GM23338 (cell line): ENCODE results near the gene APOL4. TPM values are rescaled to one million over a fixed set of nuclear protein-coding genes. Genes with fewer than 3 reads are reported as not detected.

Source experiments
- ATAC-seq: fragments of 200-7000 bp; cut with Tn5 transposase; 3 replicates; pipeline ENCODE4 v1.9.1; 2020
- DNase-seq: peaks from one replicate; pipeline ENCODE4 v3.0.0-alpha.2; 2015; ENCODE audit warnings: low spot score
- H2AFZ ChIP-seq: fragments of 200-600 bp; sonication (generic); 2 replicates; pipeline ENCODE4 v1.8.0; 2016; ENCODE audit warnings: antibody characterized with exemption, mild to moderate bottlenecking, moderate library complexity
- H3F3A ChIP-seq: fragments of 200-600 bp; sonication (generic); replicated peaks from 2 replicates; pipeline ENCODE4 v1.8.0; 2017; ENCODE audit warnings: antibody characterized with exemption, mixed run types, low read depth
- H3K27ac ChIP-seq: fragments of 200-600 bp; sonication (generic); 2 replicates; pipeline ENCODE4 v1.6.1; 2016; ENCODE audit warnings: low read depth
- H3K27me3 ChIP-seq: fragments of 200-600 bp; sonication (generic); 2 replicates; pipeline ENCODE4 v1.8.0; 2016; ENCODE audit warnings: mild to moderate bottlenecking, mixed run types, moderate library complexity; ENCODE audit not compliant: insufficient read depth
- H3K36me3 ChIP-seq: fragments of 200-600 bp; sonication (generic); 2 replicates; pipeline ENCODE4 v1.8.0; 2016; ENCODE audit warnings: mild to moderate bottlenecking; ENCODE audit not compliant: insufficient read depth
- H3K4me1 ChIP-seq: fragments of 200-600 bp; sonication (generic); 2 replicates; pipeline ENCODE4 v1.8.0; 2016; ENCODE audit warnings: mild to moderate bottlenecking, moderate library complexity; ENCODE audit not compliant: insufficient read depth
- H3K4me2 ChIP-seq: fragments of 200-600 bp; sonication (generic); 2 replicates; pipeline ENCODE4 v1.7.1; 2017; ENCODE audit warnings: mixed run types
- H3K4me3 ChIP-seq: fragments of 200-600 bp; sonication (generic); 2 replicates; pipeline ENCODE4 v1.6.1; 2016; ENCODE audit warnings: mixed run types
- H3K79me2 ChIP-seq: fragments of 200-600 bp; sonication (generic); replicated peaks from 2 replicates; pipeline ENCODE4 v1.8.0; 2017; ENCODE audit warnings: mild to moderate bottlenecking; ENCODE audit not compliant: insufficient read depth
- H3K9me2 ChIP-seq: fragments of 200-600 bp; sonication (generic); 2 replicates; pipeline ENCODE4 v1.8.0; 2017; ENCODE audit not compliant: insufficient read depth
- H4K20me1 ChIP-seq: fragments of 200-600 bp; sonication (generic); replicated peaks from 2 replicates; pipeline ENCODE4 v1.8.0; 2017; ENCODE audit warnings: mild to moderate bottlenecking; ENCODE audit not compliant: insufficient read depth
- H3K27ac Mint-ChIP-seq: 2 replicates; pipeline ENCODE4 v1.8.0; 2020; ENCODE audit warnings: inconsistent platforms, mild to moderate bottlenecking, moderate library complexity, mixed read lengths
- H3K27me3 Mint-ChIP-seq: 3 replicates; pipeline ENCODE4 v1.8.0; 2022; ENCODE audit warnings: low read depth, mild to moderate bottlenecking, moderate library complexity, mixed read lengths, inconsistent platforms; ENCODE audit not compliant: insufficient read depth, poor library complexity
- H3K36me3 Mint-ChIP-seq: 3 replicates; pipeline ENCODE4 v1.8.0; 2021; ENCODE audit warnings: low read depth, mild to moderate bottlenecking, inconsistent platforms, moderate library complexity, mixed read lengths
- H3K4me1 Mint-ChIP-seq: 3 replicates; pipeline ENCODE4 v1.8.0; 2020; ENCODE audit warnings: mild to moderate bottlenecking, inconsistent platforms, mixed read lengths
- H3K4me3 Mint-ChIP-seq: 3 replicates; pipeline ENCODE4 v1.8.0; 2021; ENCODE audit warnings: moderate library complexity, mild to moderate bottlenecking, inconsistent platforms, mixed read lengths
- H3K9me3 Mint-ChIP-seq: 3 replicates; pipeline ENCODE4 v1.8.0; 2020; ENCODE audit warnings: moderate library complexity, mild to moderate bottlenecking, inconsistent platforms, mixed read lengths
- CREB1 ChIP-seq: fragments of 250-450 bp; sonication (Bioruptor Pico); IDR thresholded peaks from 2 replicates; pipeline ENCODE4 v1.5.0; 2020; ENCODE audit warnings: low read depth, mild to moderate bottlenecking, moderate library complexity
- EZH2 ChIP-seq: fragments of 200-600 bp; sonication (generic); IDR thresholded peaks from one replicate; pipeline ENCODE4 v1.8.0; 2017; ENCODE audit warnings: antibody characterized with exemption, mild to moderate bottlenecking, low read depth; ENCODE audit not compliant: unreplicated experiment
- EZH2phosphoT487 ChIP-seq: fragments of 200-600 bp; sonication (generic); IDR thresholded peaks from one replicate; pipeline ENCODE4 v1.8.1; 2018; ENCODE audit warnings: antibody characterized with exemption; ENCODE audit not compliant: unreplicated experiment
- JUNB ChIP-seq: IDR thresholded peaks from one replicate; pipeline ENCODE4 v1.6.1; 2016; ENCODE audit warnings: antibody characterized with exemption; ENCODE audit not compliant: unreplicated experiment
- NANOG ChIP-seq: IDR thresholded peaks from 2 replicates; pipeline ENCODE4 v1.6.1; 2016; ENCODE audit warnings: antibody characterized with exemption, borderline replicate concordance
- POLR2AphosphoS5 ChIP-seq: IDR thresholded peaks from 2 replicates; pipeline ENCODE4 v1.6.1; 2016; ENCODE audit warnings: antibody characterized with exemption, low read depth
- STAT1 ChIP-seq: IDR thresholded peaks from one replicate; pipeline ENCODE4 v1.6.1; 2016; ENCODE audit warnings: antibody characterized with exemption; ENCODE audit not compliant: unreplicated experiment
- ZNF114 ChIP-seq: fragments of 250-450 bp; sonication (Bioruptor Pico); IDR thresholded peaks from 2 replicates; pipeline ENCODE4 v1.5.0; 2020; ENCODE audit warnings: mild to moderate bottlenecking, moderate library complexity
- ZNF331 ChIP-seq: fragments of 250-450 bp; sonication (Bioruptor Pico); IDR thresholded peaks from 2 replicates; pipeline ENCODE4 v1.5.0; 2020; ENCODE audit warnings: low read depth, mild to moderate bottlenecking, moderate library complexity
- polyA plus RNA-seq: library from polyadenylated mRNA; unstranded; fragments of >200 nt; fragmentation: Nextera tagmentation; extraction: Ambion mirVana; gene quantifications from 2 replicates; pipeline ENCODE4 v1.2.1, GENCODE V29; 2016
- total RNA-seq: library from RNA; depleted of rRNA; stranded (reverse); fragments of >200 nt; shearing (Covaris generic); gene quantifications from 2 replicates; pipeline ENCODE4 v1.2.3, GENCODE V29; 2014
- TF ChIP-seq, protein P1 (sequence below): fragments of 250-450 bp; sonication (Bioruptor Pico); IDR thresholded peaks from 2 replicates; pipeline ENCODE4 v1.5.0; 2020; ENCODE audit warnings: mild to moderate bottlenecking, moderate library complexity
- TF ChIP-seq, protein P2 (sequence below): IDR thresholded peaks from 2 replicates; pipeline ENCODE4 v1.6.1; 2016; ENCODE audit warnings: antibody characterized with exemption
- TF ChIP-seq, protein P3 (sequence below): IDR thresholded peaks from one replicate; pipeline ENCODE4 v1.6.1; 2018; ENCODE audit warnings: antibody characterized with exemption; ENCODE audit not compliant: unreplicated experiment
- TF ChIP-seq, protein P4 (sequence below), 2 experiments: fragments of 200-600 bp in 1 of 2; sonication (generic) in 1 of 2; conservative IDR thresholded peaks; 2 replicates each; pipeline versions ENCODE4 v1.5.1 to v1.6.1; 2016 to 2017; ENCODE audit warnings: antibody characterized with exemption in 2 of 2, low read depth in 2 of 2, mild to moderate bottlenecking in 2 of 2, moderate library complexity in 1 of 2

Gene APOL4
- total and polyA plus RNA-seq, 2 experiments from 2014 or later, result not detected

DNA sequence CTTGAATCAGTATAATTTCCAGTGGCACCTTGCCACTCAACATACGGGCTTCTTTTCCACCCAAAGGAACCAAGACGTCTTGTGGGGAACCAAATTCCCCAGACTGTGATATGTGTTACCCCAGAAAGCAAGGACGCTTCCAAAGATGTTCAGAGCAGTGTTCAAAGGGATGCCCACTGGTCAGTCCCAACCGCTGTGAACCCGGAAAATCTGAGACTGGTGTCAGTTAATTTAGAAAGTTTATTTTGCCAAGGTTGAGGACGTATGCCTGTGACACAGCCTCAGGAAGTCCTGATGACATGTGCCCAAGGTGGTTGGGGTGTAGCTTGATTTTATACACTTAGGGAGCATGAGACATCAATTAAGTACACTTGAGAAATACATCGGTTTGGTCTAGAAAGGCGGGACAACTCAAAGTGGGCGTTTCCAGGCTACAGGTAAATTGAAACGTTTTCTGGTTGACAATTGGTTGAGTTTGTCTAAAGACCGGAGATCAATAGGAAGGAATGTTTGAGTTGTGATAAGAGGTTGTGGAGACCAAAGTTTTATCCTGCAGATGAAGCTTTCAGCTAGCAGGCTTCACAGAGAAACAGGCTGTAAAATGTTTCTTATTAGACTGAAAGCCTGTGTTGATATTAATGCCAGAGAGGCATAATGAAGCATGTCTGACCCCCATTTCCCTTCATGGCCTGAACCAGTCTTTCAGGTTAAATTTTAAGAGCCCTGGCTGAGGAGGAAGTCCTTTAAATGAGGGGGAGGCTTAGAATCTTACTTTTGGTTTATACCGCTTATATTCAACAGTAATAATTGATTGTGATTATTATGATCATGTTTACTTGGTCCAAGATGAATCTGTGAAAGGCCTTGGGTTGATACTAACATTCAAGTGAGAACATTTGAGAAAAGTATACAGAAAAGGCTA, 47.8 kb downstream of the APOL4 start:
- Histone ChIP-seq H2AFZ (peak overlapping the region; percentile 2; the same call in 1 of the 2 replicates), H3K9me2 (no peaks in the 10 kb centered on the region), H3K4me1 (peaks cover 17% of the 10 kb centered on the region; the same call in 1 of the 2 replicates), H3K4me2 (no peak overlapping the region), H3K79me2 (no peaks in the 10 kb centered on the region), H3K27me3 (no peaks in the 10 kb centered on the region), H3K27ac (no peak overlapping the region), H3F3A (no peaks in the 10 kb centered on the region), H4K20me1 (no peaks in the 10 kb centered on the region), H3K36me3 (no peaks in the 10 kb centered on the region), H3K4me3 (no peak overlapping the region)
- Mint-ChIP-seq H3K27me3 (peaks cover 14% of the 10 kb centered on the region), H3K27ac (no peak overlapping the region), H3K4me1 (peaks cover 18% of the 10 kb centered on the region), H3K9me3 (peaks cover 6% of the 10 kb centered on the region; the same call in 2 of the 3 replicates), H3K4me3 (no peak overlapping the region), H3K36me3 (no peaks in the 10 kb centered on the region)
- ATAC-seq, result no peak
- DNase-seq, result no peak
- TF ChIP-seq, protein P1, sequence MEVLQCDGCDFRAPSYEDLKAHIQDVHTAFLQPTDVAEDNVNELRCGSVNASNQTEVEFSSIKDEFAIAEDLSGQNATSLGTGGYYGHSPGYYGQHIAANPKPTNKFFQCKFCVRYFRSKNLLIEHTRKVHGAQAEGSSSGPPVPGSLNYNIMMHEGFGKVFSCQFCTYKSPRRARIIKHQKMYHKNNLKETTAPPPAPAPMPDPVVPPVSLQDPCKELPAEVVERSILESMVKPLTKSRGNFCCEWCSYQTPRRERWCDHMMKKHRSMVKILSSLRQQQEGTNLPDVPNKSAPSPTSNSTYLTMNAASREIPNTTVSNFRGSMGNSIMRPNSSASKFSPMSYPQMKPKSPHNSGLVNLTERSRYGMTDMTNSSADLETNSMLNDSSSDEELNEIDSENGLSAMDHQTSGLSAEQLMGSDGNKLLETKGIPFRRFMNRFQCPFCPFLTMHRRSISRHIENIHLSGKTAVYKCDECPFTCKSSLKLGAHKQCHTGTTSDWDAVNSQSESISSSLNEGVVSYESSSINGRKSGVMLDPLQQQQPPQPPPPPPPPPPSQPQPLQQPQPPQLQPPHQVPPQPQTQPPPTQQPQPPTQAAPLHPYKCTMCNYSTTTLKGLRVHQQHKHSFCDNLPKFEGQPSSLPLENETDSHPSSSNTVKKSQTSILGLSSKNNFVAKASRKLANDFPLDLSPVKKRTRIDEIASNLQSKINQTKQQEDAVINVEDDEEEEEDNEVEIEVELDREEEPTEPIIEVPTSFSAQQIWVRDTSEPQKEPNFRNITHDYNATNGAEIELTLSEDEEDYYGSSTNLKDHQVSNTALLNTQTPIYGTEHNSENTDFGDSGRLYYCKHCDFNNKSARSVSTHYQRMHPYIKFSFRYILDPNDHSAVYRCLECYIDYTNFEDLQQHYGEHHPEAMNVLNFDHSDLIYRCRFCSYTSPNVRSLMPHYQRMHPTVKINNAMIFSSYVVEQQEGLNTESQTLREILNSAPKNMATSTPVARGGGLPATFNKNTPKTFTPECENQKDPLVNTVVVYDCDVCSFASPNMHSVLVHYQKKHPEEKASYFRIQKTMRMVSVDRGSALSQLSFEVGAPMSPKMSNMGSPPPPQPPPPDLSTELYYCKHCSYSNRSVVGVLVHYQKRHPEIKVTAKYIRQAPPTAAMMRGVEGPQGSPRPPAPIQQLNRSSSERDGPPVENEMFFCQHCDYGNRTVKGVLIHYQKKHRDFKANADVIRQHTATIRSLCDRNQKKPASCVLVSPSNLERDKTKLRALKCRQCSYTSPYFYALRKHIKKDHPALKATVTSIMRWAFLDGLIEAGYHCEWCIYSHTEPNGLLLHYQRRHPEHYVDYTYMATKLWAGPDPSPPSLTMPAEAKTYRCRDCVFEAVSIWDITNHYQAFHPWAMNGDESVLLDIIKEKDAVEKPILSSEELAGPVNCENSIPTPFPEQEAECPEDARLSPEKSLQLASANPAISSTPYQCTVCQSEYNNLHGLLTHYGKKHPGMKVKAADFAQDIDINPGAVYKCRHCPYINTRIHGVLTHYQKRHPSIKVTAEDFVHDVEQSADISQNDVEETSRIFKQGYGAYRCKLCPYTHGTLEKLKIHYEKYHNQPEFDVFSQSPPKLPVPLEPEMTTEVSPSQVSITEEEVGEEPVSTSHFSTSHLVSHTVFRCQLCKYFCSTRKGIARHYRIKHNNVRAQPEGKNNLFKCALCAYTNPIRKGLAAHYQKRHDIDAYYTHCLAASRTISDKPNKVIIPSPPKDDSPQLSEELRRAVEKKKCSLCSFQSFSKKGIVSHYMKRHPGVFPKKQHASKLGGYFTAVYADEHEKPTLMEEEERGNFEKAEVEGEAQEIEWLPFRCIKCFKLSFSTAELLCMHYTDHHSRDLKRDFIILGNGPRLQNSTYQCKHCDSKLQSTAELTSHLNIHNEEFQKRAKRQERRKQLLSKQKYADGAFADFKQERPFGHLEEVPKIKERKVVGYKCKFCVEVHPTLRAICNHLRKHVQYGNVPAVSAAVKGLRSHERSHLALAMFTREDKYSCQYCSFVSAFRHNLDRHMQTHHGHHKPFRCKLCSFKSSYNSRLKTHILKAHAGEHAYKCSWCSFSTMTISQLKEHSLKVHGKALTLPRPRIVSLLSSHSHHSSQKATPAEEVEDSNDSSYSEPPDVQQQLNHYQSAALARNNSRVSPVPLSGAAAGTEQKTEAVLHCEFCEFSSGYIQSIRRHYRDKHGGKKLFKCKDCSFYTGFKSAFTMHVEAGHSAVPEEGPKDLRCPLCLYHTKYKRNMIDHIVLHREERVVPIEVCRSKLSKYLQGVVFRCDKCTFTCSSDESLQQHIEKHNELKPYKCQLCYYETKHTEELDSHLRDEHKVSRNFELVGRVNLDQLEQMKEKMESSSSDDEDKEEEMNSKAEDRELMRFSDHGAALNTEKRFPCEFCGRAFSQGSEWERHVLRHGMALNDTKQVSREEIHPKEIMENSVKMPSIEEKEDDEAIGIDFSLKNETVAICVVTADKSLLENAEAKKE (CRISPR knock-in tag), result no peak
- TF ChIP-seq NANOG (no peak), JUNB (no peak), ZNF114 (no peak), ZNF331 (CRISPR knock-in tag) (no peak), EZH2phosphoT487 (no peak), CREB1 (no peak), POLR2AphosphoS5 (no peak), EZH2 (no peak), STAT1 (no peak)
- TF ChIP-seq, protein P2, sequence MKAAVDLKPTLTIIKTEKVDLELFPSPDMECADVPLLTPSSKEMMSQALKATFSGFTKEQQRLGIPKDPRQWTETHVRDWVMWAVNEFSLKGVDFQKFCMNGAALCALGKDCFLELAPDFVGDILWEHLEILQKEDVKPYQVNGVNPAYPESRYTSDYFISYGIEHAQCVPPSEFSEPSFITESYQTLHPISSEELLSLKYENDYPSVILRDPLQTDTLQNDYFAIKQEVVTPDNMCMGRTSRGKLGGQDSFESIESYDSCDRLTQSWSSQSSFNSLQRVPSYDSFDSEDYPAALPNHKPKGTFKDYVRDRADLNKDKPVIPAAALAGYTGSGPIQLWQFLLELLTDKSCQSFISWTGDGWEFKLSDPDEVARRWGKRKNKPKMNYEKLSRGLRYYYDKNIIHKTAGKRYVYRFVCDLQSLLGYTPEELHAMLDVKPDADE, result no peak
- TF ChIP-seq, protein P3, sequence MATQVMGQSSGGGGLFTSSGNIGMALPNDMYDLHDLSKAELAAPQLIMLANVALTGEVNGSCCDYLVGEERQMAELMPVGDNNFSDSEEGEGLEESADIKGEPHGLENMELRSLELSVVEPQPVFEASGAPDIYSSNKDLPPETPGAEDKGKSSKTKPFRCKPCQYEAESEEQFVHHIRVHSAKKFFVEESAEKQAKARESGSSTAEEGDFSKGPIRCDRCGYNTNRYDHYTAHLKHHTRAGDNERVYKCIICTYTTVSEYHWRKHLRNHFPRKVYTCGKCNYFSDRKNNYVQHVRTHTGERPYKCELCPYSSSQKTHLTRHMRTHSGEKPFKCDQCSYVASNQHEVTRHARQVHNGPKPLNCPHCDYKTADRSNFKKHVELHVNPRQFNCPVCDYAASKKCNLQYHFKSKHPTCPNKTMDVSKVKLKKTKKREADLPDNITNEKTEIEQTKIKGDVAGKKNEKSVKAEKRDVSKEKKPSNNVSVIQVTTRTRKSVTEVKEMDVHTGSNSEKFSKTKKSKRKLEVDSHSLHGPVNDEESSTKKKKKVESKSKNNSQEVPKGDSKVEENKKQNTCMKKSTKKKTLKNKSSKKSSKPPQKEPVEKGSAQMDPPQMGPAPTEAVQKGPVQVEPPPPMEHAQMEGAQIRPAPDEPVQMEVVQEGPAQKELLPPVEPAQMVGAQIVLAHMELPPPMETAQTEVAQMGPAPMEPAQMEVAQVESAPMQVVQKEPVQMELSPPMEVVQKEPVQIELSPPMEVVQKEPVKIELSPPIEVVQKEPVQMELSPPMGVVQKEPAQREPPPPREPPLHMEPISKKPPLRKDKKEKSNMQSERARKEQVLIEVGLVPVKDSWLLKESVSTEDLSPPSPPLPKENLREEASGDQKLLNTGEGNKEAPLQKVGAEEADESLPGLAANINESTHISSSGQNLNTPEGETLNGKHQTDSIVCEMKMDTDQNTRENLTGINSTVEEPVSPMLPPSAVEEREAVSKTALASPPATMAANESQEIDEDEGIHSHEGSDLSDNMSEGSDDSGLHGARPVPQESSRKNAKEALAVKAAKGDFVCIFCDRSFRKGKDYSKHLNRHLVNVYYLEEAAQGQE, result no peak
- TF ChIP-seq, protein P4, sequence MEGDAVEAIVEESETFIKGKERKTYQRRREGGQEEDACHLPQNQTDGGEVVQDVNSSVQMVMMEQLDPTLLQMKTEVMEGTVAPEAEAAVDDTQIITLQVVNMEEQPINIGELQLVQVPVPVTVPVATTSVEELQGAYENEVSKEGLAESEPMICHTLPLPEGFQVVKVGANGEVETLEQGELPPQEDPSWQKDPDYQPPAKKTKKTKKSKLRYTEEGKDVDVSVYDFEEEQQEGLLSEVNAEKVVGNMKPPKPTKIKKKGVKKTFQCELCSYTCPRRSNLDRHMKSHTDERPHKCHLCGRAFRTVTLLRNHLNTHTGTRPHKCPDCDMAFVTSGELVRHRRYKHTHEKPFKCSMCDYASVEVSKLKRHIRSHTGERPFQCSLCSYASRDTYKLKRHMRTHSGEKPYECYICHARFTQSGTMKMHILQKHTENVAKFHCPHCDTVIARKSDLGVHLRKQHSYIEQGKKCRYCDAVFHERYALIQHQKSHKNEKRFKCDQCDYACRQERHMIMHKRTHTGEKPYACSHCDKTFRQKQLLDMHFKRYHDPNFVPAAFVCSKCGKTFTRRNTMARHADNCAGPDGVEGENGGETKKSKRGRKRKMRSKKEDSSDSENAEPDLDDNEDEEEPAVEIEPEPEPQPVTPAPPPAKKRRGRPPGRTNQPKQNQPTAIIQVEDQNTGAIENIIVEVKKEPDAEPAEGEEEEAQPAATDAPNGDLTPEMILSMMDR (conservative IDR thresholded peaks at IDR 0.05; ENCODE audit: low read depth in 2 of 2), result no peak
